Measurements from ENCODE around the gene IGF1R. TPM values are rescaled to one million over a fixed set of nuclear protein-coding genes. Genes with fewer than 3 reads are reported as not detected.

Gene IGF1R
- total RNA-seq, 2 experiments from 2014 or later = 7.1 to 7.7 TPM

- ChIA-PET POLR2A (no interaction called here), CTCF (interaction anchor here (0.8 to 2.1 kb wide), 4 partner anchors 9 to 266 kb away, joined by 3 to 10 read pairs (median 4); no protein-coding TSS in a partner anchor)
- Mint-ChIP-seq H3K27me3 (peaks cover 3% of the 10 kb centered on the region), H3K36me3 (ENCODE audit: low read depth) (no peaks in the 10 kb centered on the region), H3K4me3 (no peak overlapping the region), H3K4me1 (peaks cover 2% of the 10 kb centered on the region), H3K9me3 (no peaks in the 10 kb centered on the region), H3K27ac (no peak overlapping the region)
- no peak for DNase-seq
Measured at GRCh38 chr15:98791046-98791701, 142.8 kb downstream of the IGF1R start.

- Mint-ChIP-seq H3K27ac (no peak overlapping the region), H3K4me3 (no peak overlapping the region), H3K36me3 (ENCODE audit: low read depth) (no peaks in the 10 kb centered on the region), H3K9me3 (no peaks in the 10 kb centered on the region), H3K27me3 (peaks cover 3% of the 10 kb centered on the region), H3K4me1 (peaks cover 2% of the 10 kb centered on the region)
- ChIA-PET CTCF (interaction anchor here (0.8 to 2.1 kb wide), 3 partner anchors 13 to 273 kb away, joined by 3 to 10 read pairs (median 4); no protein-coding TSS in a partner anchor), POLR2A (no interaction called here)
- no peak for DNase-seq
Measured at GRCh38 chr15:98792117-98792516, 143.8 kb downstream of the IGF1R start.

- ChIA-PET POLR2A (no interaction called here), CTCF (no interaction called here)
- H3K36me3 Mint-ChIP-seq (ENCODE audit: low read depth) = no peaks in the 10 kb centered on the region
- no peaks in the 10 kb centered on the region for H3K9me3 Mint-ChIP-seq
- no peak overlapping the region for H3K27ac Mint-ChIP-seq
- no peak overlapping the region for H3K4me3 Mint-ChIP-seq
- H3K4me1 Mint-ChIP-seq = no peaks in the 10 kb centered on the region
- H3K27me3 Mint-ChIP-seq = peaks cover 3% of the 10 kb centered on the region
- DNase-seq = no peak
Measured at GRCh38 chr15:98794211-98794610, 145.9 kb downstream of the IGF1R start.

GRCh38 chr15:98794748-98795147 lies 146.4 kb downstream of the IGF1R start:
- Mint-ChIP-seq H3K27me3 (peaks cover 3% of the 10 kb centered on the region), H3K36me3 (ENCODE audit: low read depth) (no peaks in the 10 kb centered on the region), H3K27ac (no peak overlapping the region), H3K4me1 (no peaks in the 10 kb centered on the region), H3K9me3 (no peaks in the 10 kb centered on the region), H3K4me3 (no peak overlapping the region)
- ChIA-PET CTCF (no interaction called here), POLR2A (no interaction called here)
- no peak for DNase-seq

GRCh38 chr15:98795980-98796379 lies 147.6 kb downstream of the IGF1R start:
- POLR2A ChIA-PET = no interaction called here
- CTCF ChIA-PET = no interaction called here
- no peaks in the 10 kb centered on the region for H3K36me3 Mint-ChIP-seq (ENCODE audit: low read depth)
- H3K27me3 Mint-ChIP-seq = peaks cover 3% of the 10 kb centered on the region
- no peaks in the 10 kb centered on the region for H3K4me1 Mint-ChIP-seq
- H3K9me3 Mint-ChIP-seq = no peaks in the 10 kb centered on the region
- H3K4me3 Mint-ChIP-seq = no peak overlapping the region
- H3K27ac Mint-ChIP-seq = no peak overlapping the region
- DNase-seq = no peak

- no peaks in the 10 kb centered on the region for H3K9me3 Mint-ChIP-seq
- no peak overlapping the region for H3K4me3 Mint-ChIP-seq
- DNase-seq = no peak
- no peak overlapping the region for H3K27ac Mint-ChIP-seq
- H3K4me1 Mint-ChIP-seq = no peaks in the 10 kb centered on the region
- ChIA-PET CTCF (no interaction called here), POLR2A (no interaction called here)
- no peaks in the 10 kb centered on the region for H3K36me3 Mint-ChIP-seq (ENCODE audit: low read depth)
- peaks cover 2% of the 10 kb centered on the region for H3K27me3 Mint-ChIP-seq
Measured at GRCh38 chr15:98796685-98797357, 148.5 kb downstream of the IGF1R start.

- H3K27ac Mint-ChIP-seq = no peak overlapping the region
- ChIA-PET CTCF (no interaction called here), POLR2A (no interaction called here)
- peaks cover 2% of the 10 kb centered on the region for H3K27me3 Mint-ChIP-seq
- H3K4me1 Mint-ChIP-seq = no peaks in the 10 kb centered on the region
- no peak overlapping the region for H3K4me3 Mint-ChIP-seq
- no peaks in the 10 kb centered on the region for H3K36me3 Mint-ChIP-seq (ENCODE audit: low read depth)
- H3K9me3 Mint-ChIP-seq = no peaks in the 10 kb centered on the region
- DNase-seq = no peak
Measured at GRCh38 chr15:98798375-98798893, 150.1 kb downstream of the IGF1R start.

- POLR2A ChIA-PET = no interaction called here
- DNase-seq = no peak
- H3K4me3 Mint-ChIP-seq = no peak overlapping the region
- CTCF ChIA-PET = no interaction called here
- no peaks in the 10 kb centered on the region for H3K9me3 Mint-ChIP-seq
- no peak overlapping the region for H3K27ac Mint-ChIP-seq
- peaks cover 2% of the 10 kb centered on the region for H3K27me3 Mint-ChIP-seq
- no peaks in the 10 kb centered on the region for H3K36me3 Mint-ChIP-seq (ENCODE audit: low read depth)
- H3K4me1 Mint-ChIP-seq = no peaks in the 10 kb centered on the region
Measured at GRCh38 chr15:98799461-98800390, 151.4 kb downstream of the IGF1R start.

GRCh38 chr15:98800437-98801233 lies 152.3 kb downstream of the IGF1R start:
- Mint-ChIP-seq H3K4me3 (no peak overlapping the region), H3K9me3 (no peaks in the 10 kb centered on the region), H3K27me3 (peaks cover 2% of the 10 kb centered on the region), H3K27ac (no peak overlapping the region), H3K36me3 (ENCODE audit: low read depth) (no peaks in the 10 kb centered on the region), H3K4me1 (no peaks in the 10 kb centered on the region)
- POLR2A ChIA-PET = no interaction called here
- no peak for DNase-seq
- CTCF ChIA-PET = no interaction called here

- no peak for DNase-seq
- ChIA-PET POLR2A (no interaction called here), CTCF (no interaction called here)
- H3K36me3 Mint-ChIP-seq (ENCODE audit: low read depth) = no peaks in the 10 kb centered on the region
- no peak overlapping the region for H3K27ac Mint-ChIP-seq
- H3K9me3 Mint-ChIP-seq = no peaks in the 10 kb centered on the region
- H3K4me1 Mint-ChIP-seq = no peaks in the 10 kb centered on the region
- H3K27me3 Mint-ChIP-seq = peaks cover 2% of the 10 kb centered on the region
- H3K4me3 Mint-ChIP-seq = no peak overlapping the region
Measured at GRCh38 chr15:98801234-98801561, 152.9 kb downstream of the IGF1R start.

GRCh38 chr15:98802187-98802586 lies 153.8 kb downstream of the IGF1R start:
- H3K36me3 Mint-ChIP-seq (ENCODE audit: low read depth) = no peaks in the 10 kb centered on the region
- no peak for DNase-seq
- peaks cover 2% of the 10 kb centered on the region for H3K27me3 Mint-ChIP-seq
- CTCF ChIA-PET = no interaction called here
- POLR2A ChIA-PET = no interaction called here
- H3K4me1 Mint-ChIP-seq = no peaks in the 10 kb centered on the region
- no peaks in the 10 kb centered on the region for H3K9me3 Mint-ChIP-seq
- no peak overlapping the region for H3K4me3 Mint-ChIP-seq
- H3K27ac Mint-ChIP-seq = no peak overlapping the region

- Mint-ChIP-seq H3K27me3 (peaks cover 2% of the 10 kb centered on the region), H3K9me3 (no peaks in the 10 kb centered on the region), H3K27ac (no peak overlapping the region), H3K36me3 (ENCODE audit: low read depth) (no peaks in the 10 kb centered on the region), H3K4me3 (no peak overlapping the region), H3K4me1 (no peaks in the 10 kb centered on the region)
- CTCF ChIA-PET = no interaction called here
- POLR2A ChIA-PET = interaction anchor here (0.5 kb wide), 1 partner anchor 155 kb away, joined by 3 read pairs; no protein-coding TSS in a partner anchor
- DNase-seq = no peak
Measured at GRCh38 chr15:98803228-98804056, 155.1 kb downstream of the IGF1R start.
